Retinal pigment epithelial cell (primary cell): ENCODE measurements around the gene CEP41.

Source experiments
- DNase-seq: peaks from one replicate; pipeline ENCODE4 v3.0.0-alpha.2; 2010; ENCODE audit warnings: low read depth
- H3K4me3 ChIP-seq: 2 replicates; pipeline ENCODE4 v1.5.1; 2011; ENCODE audit warnings: mild to moderate bottlenecking, low read length, control low read depth, moderate library complexity
- CTCF ChIP-seq: conservative IDR thresholded peaks from 2 replicates; pipeline ENCODE4 v1.5.1; 2011; ENCODE audit warnings: low read depth, low read length, control low read depth, inconsistent platforms

CEP41 gene

GRCh38 chr7:130444751-130445407, 4.1 kb upstream of the CEP41 start:
- TF ChIP-seq CTCF, result no peak
- DNase-seq, result no peak
- no peak overlapping the region for H3K4me3 ChIP-seq

GRCh38 chr7:130444234-130444633, 3.4 kb upstream of the CEP41 start:
- no peak for DNase-seq
- H3K4me3 ChIP-seq, result no peak overlapping the region
- TF ChIP-seq CTCF, result no peak

GRCh38 chr7:130442601-130443000, 1.8 kb upstream of the CEP41 start:
- no peak for DNase-seq
- no peak overlapping the region for H3K4me3 ChIP-seq
- TF ChIP-seq CTCF, result no peak

- no peak for DNase-seq
Measured at GRCh38 chr7:130441408-130441869, 623 bp upstream of the CEP41 start.

GRCh38 chr7:130436253-130436652, 4.6 kb downstream of the CEP41 start:
- no peak for TF ChIP-seq CTCF
- no peak overlapping the region for H3K4me3 ChIP-seq
- no peak for DNase-seq

More at GRCh38 chr7:130441408-130441869, 623 bp upstream of the CEP41 start:
- peak overlapping the region; percentile 60 for H3K4me3 ChIP-seq
- TF ChIP-seq CTCF, result no peak

GRCh38 chr7:130435311-130435854, 5.4 kb downstream of the CEP41 start:
- no peak for TF ChIP-seq CTCF
- no peak overlapping the region for H3K4me3 ChIP-seq
- DNase-seq, result no peak

GRCh38 chr7:130433301-130433700, 7.5 kb downstream of the CEP41 start:
- DNase-seq, result no peak
- no peak for TF ChIP-seq CTCF
- no peak overlapping the region for H3K4me3 ChIP-seq
